MM.1S (cell line): ENCODE measurements around the gene RASSF1.

Source experiments
- DNase-seq: peaks from one replicate; pipeline ENCODE4 v3.0.0-alpha.2; 2015
- H2AFZ ChIP-seq: fragments of 300-600 bp; sonication (generic); 2 replicates; pipeline ENCODE4 v1.6.0; 2016; ENCODE audit warnings: antibody characterized with exemption, low read length
- H3F3A ChIP-seq: fragments of 300-600 bp; sonication (generic); 2 replicates; pipeline ENCODE4 v1.6.1; 2016; ENCODE audit warnings: mild to moderate bottlenecking, antibody characterized with exemption, low read length, moderate library complexity, mixed read lengths; ENCODE audit not compliant: insufficient read depth
- H3K27ac ChIP-seq: fragments of 300-600 bp; sonication (generic); 2 replicates; pipeline ENCODE4 v1.5.1; 2016; ENCODE audit warnings: mild to moderate bottlenecking, low read length
- H3K27me3 ChIP-seq: fragments of 300-600 bp; sonication (generic); replicated peaks from 2 replicates; pipeline ENCODE4 v1.6.0; 2016; ENCODE audit warnings: low read length; ENCODE audit not compliant: insufficient read depth
- H3K36me3 ChIP-seq: fragments of 300-600 bp; sonication (generic); replicated peaks from 2 replicates; pipeline ENCODE4 v1.6.1; 2016; ENCODE audit warnings: mild to moderate bottlenecking, low read length, mixed read lengths; ENCODE audit not compliant: insufficient read depth
- H3K4me1 ChIP-seq: fragments of 300-600 bp; sonication (generic); 2 replicates; pipeline ENCODE4 v1.6.1; 2016; ENCODE audit warnings: low read length, mixed read lengths
- H3K4me2 ChIP-seq: fragments of 300-600 bp; sonication (generic); 2 replicates; pipeline ENCODE4 v1.6.0; 2016; ENCODE audit warnings: low read depth, low read length
- H3K4me3 ChIP-seq: fragments of 300-600 bp; sonication (generic); 2 replicates; pipeline ENCODE4 v1.5.1; 2016; ENCODE audit warnings: low read length, mixed read lengths
- H3K79me2 ChIP-seq: fragments of 300-600 bp; sonication (generic); 2 replicates; pipeline ENCODE4 v1.6.1; 2016; ENCODE audit warnings: mixed run types, low read length, mixed read lengths
- H3K9ac ChIP-seq: fragments of 300-600 bp; sonication (generic); 2 replicates; pipeline ENCODE4 v1.6.1; 2016; ENCODE audit warnings: low read length, mixed read lengths
- H3K9me2 ChIP-seq: fragments of 300-600 bp; sonication (generic); replicated peaks from 2 replicates; pipeline ENCODE4 v1.6.1; 2016; ENCODE audit warnings: mild to moderate bottlenecking, low read length, mixed read lengths; ENCODE audit not compliant: insufficient read depth
- H3K9me3 ChIP-seq: fragments of 300-600 bp; sonication (generic); replicated peaks from 2 replicates; pipeline ENCODE4 v1.6.1; 2016; ENCODE audit warnings: mild to moderate bottlenecking, low read length, mixed read lengths; ENCODE audit not compliant: insufficient read depth
- H4K20me1 ChIP-seq: fragments of 300-600 bp; sonication (generic); 2 replicates; pipeline ENCODE4 v1.6.1; 2016; ENCODE audit warnings: mild to moderate bottlenecking, low read length, moderate library complexity, mixed read lengths; ENCODE audit not compliant: insufficient read depth
- CTCF ChIP-seq: fragments of 300-600 bp; sonication (generic); IDR thresholded peaks from 2 replicates; pipeline ENCODE4 v1.5.1; 2016; ENCODE audit warnings: antibody characterized with exemption, low read length, mixed read lengths
- EZH2 ChIP-seq: fragments of 300-600 bp; sonication (generic); optimal IDR thresholded peaks from 2 replicates; pipeline ENCODE3; 2017; ENCODE audit warnings: low read depth, mild to moderate bottlenecking, antibody characterized with exemption, low read length, mixed read lengths
- EZH2phosphoT487 ChIP-seq: fragments of 300-600 bp; sonication (generic); IDR thresholded peaks from 2 replicates; pipeline ENCODE4 v1.6.1; 2018; ENCODE audit warnings: antibody characterized with exemption, low read length

The RASSF1 gene

DNA sequence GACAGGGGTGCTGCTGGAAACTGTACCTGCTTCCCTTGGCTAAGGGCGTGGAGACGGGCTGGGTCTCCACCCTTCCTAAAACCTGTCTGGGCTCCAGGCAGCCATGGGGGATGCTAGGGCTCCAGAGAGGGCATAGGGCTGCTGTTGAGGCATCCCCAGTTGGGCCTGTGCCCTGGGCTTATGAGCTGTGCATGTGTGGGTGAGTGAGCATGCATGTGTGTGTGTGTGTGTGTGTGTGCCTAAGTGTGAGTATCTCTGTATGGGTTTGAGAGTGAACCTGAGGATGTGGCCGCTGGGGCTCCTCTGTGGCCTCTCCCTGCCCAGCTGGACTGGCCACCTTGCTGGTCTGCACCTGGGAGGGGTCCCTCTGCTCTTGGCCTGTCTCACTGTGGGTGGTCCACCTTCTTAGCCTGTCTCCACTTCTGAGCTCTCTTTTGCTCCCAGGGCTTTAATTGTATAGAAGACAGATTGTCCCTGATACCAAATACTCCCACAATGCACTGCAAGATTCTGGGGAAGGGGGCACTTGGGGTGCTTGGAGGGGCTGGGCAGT, 30.6 kb upstream of the RASSF1 start:
- Histone ChIP-seq H3K4me3 (no peak overlapping the region), H3K9me2 (no peaks in the 10 kb centered on the region), H2AFZ (no peak overlapping the region), H3K4me1 (peaks cover 3% of the 10 kb centered on the region), H3F3A (no peaks in the 10 kb centered on the region), H3K9ac (no peak overlapping the region), H3K9me3 (no peaks in the 10 kb centered on the region), H3K36me3 (no peaks in the 10 kb centered on the region), H3K79me2 (no peaks in the 10 kb centered on the region), H3K27me3 (peaks cover 55% of the 10 kb centered on the region), H3K27ac (no peak overlapping the region), H4K20me1 (no peaks in the 10 kb centered on the region), H3K4me2 (no peak overlapping the region)
- no peak for DNase-seq
- TF ChIP-seq EZH2, result no peak
- TF ChIP-seq EZH2phosphoT487, result no peak
- TF ChIP-seq CTCF, result no peak

GRCh38 chr3:50370594-50370993, 30.0 kb upstream of the RASSF1 start:
- Histone ChIP-seq H3K4me1 (peaks cover 3% of the 10 kb centered on the region), H2AFZ (no peak overlapping the region), H3K36me3 (no peaks in the 10 kb centered on the region), H3K27ac (no peak overlapping the region), H3K4me3 (no peak overlapping the region), H3K79me2 (no peaks in the 10 kb centered on the region), H3K9me2 (no peaks in the 10 kb centered on the region), H4K20me1 (no peaks in the 10 kb centered on the region), H3K27me3 (peaks cover 54% of the 10 kb centered on the region), H3F3A (no peaks in the 10 kb centered on the region), H3K4me2 (no peak overlapping the region), H3K9ac (no peak overlapping the region), H3K9me3 (no peaks in the 10 kb centered on the region)
- no peak for DNase-seq
- TF ChIP-seq EZH2 (no peak), EZH2phosphoT487 (no peak), CTCF (no peak)

DNA sequence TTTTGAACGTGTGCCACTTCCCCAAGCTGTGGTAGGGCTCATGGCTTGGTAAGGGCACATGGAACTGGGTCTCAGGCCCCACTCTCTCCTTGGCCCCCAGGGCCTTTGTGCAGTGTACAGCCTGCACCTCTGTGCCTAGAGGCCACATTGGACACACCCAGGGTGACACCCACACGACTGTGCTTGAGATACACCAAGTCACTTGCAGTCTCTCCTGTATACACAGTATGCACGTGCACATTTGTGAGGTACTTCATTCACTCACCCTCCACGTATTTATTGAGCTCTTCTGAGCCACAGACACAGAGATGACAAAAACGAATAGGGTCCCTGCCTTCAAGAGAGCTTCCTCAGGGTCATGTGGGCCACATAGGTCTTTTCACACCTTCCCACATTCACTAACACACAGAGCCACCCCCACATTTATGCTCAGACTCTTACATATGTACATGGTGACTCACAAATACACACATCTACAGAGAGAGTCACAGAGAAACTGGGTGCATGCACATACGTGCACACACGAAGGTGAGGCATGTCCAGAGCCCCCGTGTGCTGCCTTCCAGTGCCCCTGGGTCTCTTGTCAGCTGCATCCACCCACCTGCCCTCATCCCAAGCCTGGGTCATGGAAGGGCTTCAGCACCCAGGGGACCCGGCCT, 28.5 kb upstream of the RASSF1 start:
- Histone ChIP-seq H3K36me3 (no peaks in the 10 kb centered on the region), H3F3A (no peaks in the 10 kb centered on the region), H3K27ac (no peak overlapping the region), H4K20me1 (no peaks in the 10 kb centered on the region), H2AFZ (no peak overlapping the region), H3K27me3 (peaks cover 53% of the 10 kb centered on the region), H3K9me2 (no peaks in the 10 kb centered on the region), H3K79me2 (no peaks in the 10 kb centered on the region), H3K9me3 (no peaks in the 10 kb centered on the region), H3K4me2 (no peak overlapping the region), H3K9ac (no peak overlapping the region), H3K4me1 (no peaks in the 10 kb centered on the region), H3K4me3 (no peak overlapping the region)
- DNase-seq, result no peak
- TF ChIP-seq EZH2phosphoT487 (no peak), CTCF (no peak), EZH2 (no peak)
